Left lung (tissue), 10 donors: ENCODE data around the gene PFAS. TPM values are rescaled to one million over a fixed set of nuclear protein-coding genes. Genes with fewer than 3 reads are reported as not detected.

Experiments
- ATAC-seq: fragments of 200-7000 bp; cut with Tn5 transposase; one replicate; pipeline ENCODE4 v1.9.1; 2020; ENCODE audit warnings: moderate library complexity
- DNase-seq, 4 donors: peaks; one replicate each; pipeline ENCODE4 v3.0.0-alpha.2; 2013 to 2020
- H3K27ac ChIP-seq, 2 donors: fragments of 200-600 bp; sonication (generic) in 1 of 2; one replicate each; pipeline versions ENCODE4 v1.5.0 to v1.8.0; 2020 to 2021
- H3K27me3 ChIP-seq, 2 donors: fragments of 200-600 bp; sonication (generic) in 1 of 2; one replicate each; pipeline versions ENCODE4 v1.5.0 to v1.8.0; 2020 to 2021
- H3K36me3 ChIP-seq, 2 donors: fragments of 200-600 bp; sonication (generic) in 1 of 2; one replicate each; pipeline versions ENCODE4 v1.5.0 to v1.8.0; 2020 to 2021
- H3K4me1 ChIP-seq, 2 donors: fragments of 200-600 bp; one replicate each; pipeline ENCODE4 v1.8.0; 2021
- H3K4me3 ChIP-seq, 2 donors: fragments of 200-600 bp; sonication (generic) in 1 of 2; one replicate each; pipeline versions ENCODE4 v1.5.0 to v1.8.0; 2020 to 2021; ENCODE audit warnings: mild to moderate bottlenecking in 1 of 2
- H3K9me3 ChIP-seq, 2 donors: fragments of 200-600 bp; sonication (generic) in 1 of 2; one replicate each; pipeline versions ENCODE4 v1.5.0 to v1.8.0; 2020 to 2021
- intact Hi-C, 2 donors: fragments of 100-400 bp; cut with DNase I; formaldehyde crosslinking; loops; one replicate each; pipeline versions ENCODE4 v1.11.2 to v1.14.2; 2022
- polyA plus RNA-seq, 6 donors: library from polyadenylated mRNA; unstranded; fragments of 120-200 nt; gene quantifications; one replicate each; pipeline ENCODE4 v1.2.1, GENCODE V29; 2013; ENCODE audit not compliant: insufficient read length in 6 of 6
- total RNA-seq, 2 donors: library from RNA; stranded (reverse); fragmentation: NEBNext Ultra II Directional; extraction: Animal tissue kit (Norgen Biotek cat#: 25700); gene quantifications; one replicate each; pipeline ENCODE4 v1.2.1, GENCODE V29; 2021
- TF ChIP-seq, protein P1 (sequence below), 2 donors: fragments of 200-600 bp; sonication (generic) in 1 of 2; IDR thresholded peaks; one replicate each; pipeline versions ENCODE4 v1.5.0 to v1.8.0; 2021; ENCODE audit warnings: antibody characterized with exemption in 2 of 2
- donor health status: DM: no; HTN: yes; CAD: no.
- donor health status: DM: no; HTN: no; CAD: no.

PFAS gene
- total and polyA plus RNA-seq, 8 donors = 25.9 to 51.0 (median 41.7) TPM

DNA sequence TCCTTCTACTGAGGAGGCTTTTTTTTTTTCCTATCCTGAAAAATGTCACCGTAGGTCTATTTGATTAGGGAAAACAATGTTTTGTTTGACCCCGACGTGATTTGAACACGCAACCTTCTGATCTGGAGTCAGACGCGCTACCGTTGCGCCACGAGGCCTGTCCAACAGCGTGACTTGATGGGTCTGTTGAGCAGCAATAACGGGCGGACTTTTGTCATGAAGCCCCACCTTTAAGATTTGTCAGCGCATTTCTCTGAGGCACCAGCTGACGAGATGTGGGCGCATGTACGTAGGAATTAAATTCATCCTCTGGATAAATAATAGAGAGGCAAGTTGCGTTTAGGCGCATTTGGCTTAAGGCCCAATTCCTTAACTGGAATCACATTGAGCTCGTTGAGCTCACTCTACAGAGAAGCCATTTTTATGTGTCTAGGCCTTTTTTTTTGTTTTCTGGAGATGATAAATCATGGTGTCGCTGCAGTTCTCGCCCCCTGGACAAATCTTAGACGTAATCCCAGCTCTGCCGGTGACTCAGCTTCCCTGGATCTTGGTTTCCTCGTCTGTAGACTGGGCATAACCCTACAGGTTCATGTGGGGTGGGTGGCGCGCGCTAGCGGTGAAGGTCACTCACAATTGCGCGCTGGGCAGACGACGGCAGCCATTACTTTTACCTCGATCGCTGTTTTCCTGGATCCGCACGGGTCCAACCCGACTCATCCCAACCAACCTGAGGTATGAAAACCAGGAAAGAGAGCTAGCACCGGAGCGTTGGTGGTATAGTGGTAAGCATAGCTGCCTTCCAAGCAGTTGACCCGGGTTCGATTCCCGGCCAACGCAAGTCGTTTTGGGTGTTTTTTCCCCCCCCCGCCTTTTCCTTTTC is 28.1 kb upstream of the PFAS start:
- no peaks in the 10 kb centered on the region for H3K27me3 ChIP-seq
- H3K27ac ChIP-seq = peak overlapping the region; percentile 97 to 99
- DNase-seq = peak; percentile 87 to 97 (median 92)
- H3K4me1 ChIP-seq = peaks cover 9 to 33% of the 10 kb centered on the region in 2 donors
- intact Hi-C loops = loop anchor here in 1 of 2 donors (5.0 kb wide), 1 partner anchor 34 kb away; no protein-coding TSS in a partner anchor
- no peaks in the 10 kb centered on the region for H3K36me3 ChIP-seq
- H3K4me3 ChIP-seq = peak overlapping the region; percentile 59 to 68
- TF ChIP-seq, protein P1, sequence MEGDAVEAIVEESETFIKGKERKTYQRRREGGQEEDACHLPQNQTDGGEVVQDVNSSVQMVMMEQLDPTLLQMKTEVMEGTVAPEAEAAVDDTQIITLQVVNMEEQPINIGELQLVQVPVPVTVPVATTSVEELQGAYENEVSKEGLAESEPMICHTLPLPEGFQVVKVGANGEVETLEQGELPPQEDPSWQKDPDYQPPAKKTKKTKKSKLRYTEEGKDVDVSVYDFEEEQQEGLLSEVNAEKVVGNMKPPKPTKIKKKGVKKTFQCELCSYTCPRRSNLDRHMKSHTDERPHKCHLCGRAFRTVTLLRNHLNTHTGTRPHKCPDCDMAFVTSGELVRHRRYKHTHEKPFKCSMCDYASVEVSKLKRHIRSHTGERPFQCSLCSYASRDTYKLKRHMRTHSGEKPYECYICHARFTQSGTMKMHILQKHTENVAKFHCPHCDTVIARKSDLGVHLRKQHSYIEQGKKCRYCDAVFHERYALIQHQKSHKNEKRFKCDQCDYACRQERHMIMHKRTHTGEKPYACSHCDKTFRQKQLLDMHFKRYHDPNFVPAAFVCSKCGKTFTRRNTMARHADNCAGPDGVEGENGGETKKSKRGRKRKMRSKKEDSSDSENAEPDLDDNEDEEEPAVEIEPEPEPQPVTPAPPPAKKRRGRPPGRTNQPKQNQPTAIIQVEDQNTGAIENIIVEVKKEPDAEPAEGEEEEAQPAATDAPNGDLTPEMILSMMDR (IDR thresholded peaks at IDR 0.05) = no peak
- ATAC-seq = peak; percentile 69
- no peaks in the 10 kb centered on the region for H3K9me3 ChIP-seq

DNA sequence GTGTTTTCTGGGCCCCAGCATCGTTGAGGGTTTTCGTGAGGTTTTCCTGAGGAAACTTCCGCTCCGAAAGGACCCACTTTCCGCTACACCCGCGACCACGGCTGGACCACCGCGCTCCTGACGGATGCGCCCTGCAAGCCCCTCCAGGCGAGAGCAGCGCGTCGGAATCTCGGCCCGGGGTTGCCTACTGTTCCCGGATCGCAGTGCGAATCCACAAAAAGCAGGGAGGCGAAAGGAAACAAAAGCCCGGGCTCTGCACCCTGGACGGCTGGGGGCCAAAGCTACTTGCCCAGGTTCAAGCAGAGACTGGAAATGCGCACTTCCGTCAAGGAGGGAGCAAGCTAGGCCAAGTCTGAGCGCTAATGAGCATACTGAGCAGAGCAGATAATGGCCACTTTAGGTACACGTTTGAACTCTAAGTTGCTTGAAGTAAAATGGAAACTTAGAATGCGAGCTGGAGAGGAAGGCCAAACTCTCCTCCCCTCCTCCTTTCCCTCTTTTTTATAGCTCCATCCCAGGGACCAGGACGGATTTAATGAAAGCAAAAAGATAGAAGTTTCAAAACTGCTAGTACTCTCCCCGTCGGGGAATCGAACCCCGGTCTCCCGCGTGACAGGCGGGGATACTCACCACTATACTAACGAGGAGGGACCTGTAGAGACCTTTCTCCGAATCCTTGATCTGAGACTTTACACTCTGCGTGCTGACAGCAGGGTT is 27.3 kb upstream of the PFAS start:
- intact Hi-C loops = loop anchor here in 1 of 2 donors (5.0 kb wide), 1 partner anchor 35 kb away; no protein-coding TSS in a partner anchor
- no peaks in the 10 kb centered on the region for H3K36me3 ChIP-seq
- peak overlapping the region; percentile 97 to 99 for H3K27ac ChIP-seq
- H3K9me3 ChIP-seq = no peaks in the 10 kb centered on the region
- peak; percentile 64 for ATAC-seq
- H3K4me1 ChIP-seq = peaks cover 9 to 33% of the 10 kb centered on the region in 2 donors
- peak; percentile 76 to 96 (median 89) for DNase-seq
- TF ChIP-seq, protein P1 (IDR thresholded peaks at IDR 0.05) = no peak
- peak overlapping the region; percentile 59 to 68 for H3K4me3 ChIP-seq
- no peaks in the 10 kb centered on the region for H3K27me3 ChIP-seq

DNA sequence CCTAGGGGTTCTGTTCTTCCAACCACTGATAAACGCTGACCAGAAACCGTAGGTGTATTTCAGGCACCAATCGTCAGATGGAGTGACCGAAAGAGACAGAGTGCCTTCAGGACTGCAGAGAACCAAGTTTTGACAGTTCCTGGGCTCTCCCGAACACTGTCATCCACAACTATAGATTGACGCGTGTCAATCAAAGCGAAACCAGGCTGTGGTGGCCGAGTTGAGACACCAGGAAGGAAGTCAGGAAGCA is 26.8 kb upstream of the PFAS start:
- no peaks in the 10 kb centered on the region for H3K27me3 ChIP-seq
- H3K36me3 ChIP-seq = peaks cover 0 to 2% of the 10 kb centered on the region in 2 donors
- no peaks in the 10 kb centered on the region for H3K9me3 ChIP-seq
- H3K4me3 ChIP-seq = peak overlapping the region; percentile 59 to 68
- DNase-seq = no peak
- intact Hi-C loops = loop anchor here in 1 of 2 donors (5.0 kb wide), 1 partner anchor 35 kb away; no protein-coding TSS in a partner anchor
- ATAC-seq = no peak
- TF ChIP-seq, protein P1 (IDR thresholded peaks at IDR 0.05) = no peak
- peaks cover 12 to 33% of the 10 kb centered on the region in 2 donors for H3K4me1 ChIP-seq
- H3K27ac ChIP-seq = peak overlapping the region; percentile 97 to 99

DNA sequence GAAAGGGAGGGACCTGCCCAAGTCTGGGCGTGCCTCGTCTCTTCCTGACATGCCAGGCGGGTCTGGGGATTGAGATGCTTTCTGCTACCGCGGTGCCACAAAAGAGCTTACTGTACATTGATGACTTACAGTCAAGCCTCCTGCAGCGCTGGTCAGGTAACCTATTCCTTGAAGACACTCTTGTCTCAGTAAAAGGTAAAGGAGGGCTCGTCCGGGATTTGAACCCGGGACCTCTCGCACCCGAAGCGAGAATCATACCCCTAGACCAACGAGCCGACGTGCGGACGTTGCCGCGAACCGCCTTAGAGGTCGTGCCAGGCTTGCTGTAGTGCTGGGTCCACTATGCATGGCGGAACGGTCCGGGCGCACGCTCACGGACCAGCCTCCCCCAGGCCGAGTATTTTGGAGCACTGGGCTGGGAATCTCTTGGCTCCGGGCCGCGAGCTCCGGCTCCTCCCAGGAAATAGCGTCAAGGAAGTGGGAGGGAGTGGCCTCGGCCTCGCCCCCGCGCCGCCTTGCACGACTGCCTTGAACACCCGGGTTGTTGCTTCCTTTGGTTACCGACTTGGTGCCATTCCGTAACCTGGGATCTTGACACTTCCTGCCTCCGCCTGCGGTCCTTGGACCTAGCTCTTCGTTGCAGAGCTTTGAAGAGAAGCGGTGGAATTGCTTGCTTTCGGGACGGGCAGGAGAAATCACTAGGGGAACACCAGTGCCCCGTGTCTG is 26.3 kb upstream of the PFAS start:
- peaks cover 0 to 7% of the 10 kb centered on the region in 2 donors for H3K36me3 ChIP-seq
- intact Hi-C loops = loop anchor here in 1 of 2 donors (5.0 kb wide), 1 partner anchor 35 kb away; no protein-coding TSS in a partner anchor
- TF ChIP-seq, protein P1 (IDR thresholded peaks at IDR 0.05) = no peak
- ATAC-seq = peak; percentile 73
- H3K9me3 ChIP-seq = no peaks in the 10 kb centered on the region
- H3K27ac ChIP-seq = peak overlapping the region; percentile 97 to 99
- H3K27me3 ChIP-seq = no peaks in the 10 kb centered on the region
- H3K4me3 ChIP-seq = peak overlapping the region; percentile 59 to 68
- peaks cover 14 to 33% of the 10 kb centered on the region in 2 donors for H3K4me1 ChIP-seq
- peak; percentile 93 to 97 (median 96) for DNase-seq
